ENCODE data around the gene RPS6KA4. TPM values are rescaled to one million over a fixed set of nuclear protein-coding genes. Genes with fewer than 3 reads are reported as not detected.

Gene RPS6KA4
- total RNA-seq, 4 donors from 2014 or later: 23.7 to 34.3 (median 26.2) TPM

- 86 to 100% methylated on average over 1 of the region's 2 CpGs for WGBS, 2 donors
- H3K27ac ChIP-seq: no peak overlapping the region
- H3K9me3 ChIP-seq: no peaks in the 10 kb centered on the region
- H3K4me1 ChIP-seq: peaks cover 0 to 3% (median 0%) of the 10 kb centered on the region in 4 donors
- no peaks in the 10 kb centered on the region for H3K36me3 ChIP-seq
- H3K4me3 ChIP-seq: no peak overlapping the region
- peaks cover 0 to 23% of the 10 kb centered on the region in 2 donors for H3K27me3 ChIP-seq
- no peak for DNase-seq (ENCODE audit: low spot score in 2 of 2)
- TF ChIP-seq CTCF (IDR thresholded peaks at IDR 0.05): no peak
- TF ChIP-seq POLR2A (IDR thresholded peaks at IDR 0.05): no peak
- no peak for TF ChIP-seq EP300 (IDR thresholded peaks at IDR 0.05)
Measured at GRCh38 chr11:64383580-64383979, 24.6 kb downstream of the RPS6KA4 start.

- WGBS, 2 donors: 70 to 71% methylated on average over 12 to 16 of the region's 17 CpGs
- H3K36me3 ChIP-seq: no peaks in the 10 kb centered on the region
- H3K4me3 ChIP-seq: no peak overlapping the region
- no peak for TF ChIP-seq POLR2A (IDR thresholded peaks at IDR 0.05)
- no peak for TF ChIP-seq EP300 (IDR thresholded peaks at IDR 0.05)
- TF ChIP-seq CTCF (IDR thresholded peaks at IDR 0.05): no peak
- H3K27me3 ChIP-seq: peaks cover 0 to 23% of the 10 kb centered on the region in 2 donors
- no peak overlapping the region for H3K27ac ChIP-seq
- no peaks in the 10 kb centered on the region for H3K9me3 ChIP-seq
- DNase-seq (ENCODE audit: low spot score in 2 of 2): no peak
- H3K4me1 ChIP-seq: no peaks in the 10 kb centered on the region
Measured at GRCh38 chr11:64384028-64384737, 25.2 kb downstream of the RPS6KA4 start.

GRCh38 chr11:64384981-64385944 is 26.3 kb downstream of the RPS6KA4 start:
- no peak overlapping the region for H3K4me3 ChIP-seq
- DNase-seq (ENCODE audit: low spot score in 2 of 2): peak in 1 of 2 donors; percentile 13
- H3K4me1 ChIP-seq: no peaks in the 10 kb centered on the region
- 53 to 71% methylated on average over 13 to 15 of the region's 15 CpGs for WGBS, 2 donors
- no peak overlapping the region for H3K27ac ChIP-seq
- peaks cover 0 to 22% of the 10 kb centered on the region in 2 donors for H3K27me3 ChIP-seq
- H3K9me3 ChIP-seq: no peaks in the 10 kb centered on the region
- no peak for TF ChIP-seq POLR2A (IDR thresholded peaks at IDR 0.05)
- no peak for TF ChIP-seq EP300 (IDR thresholded peaks at IDR 0.05)
- no peak for TF ChIP-seq CTCF (IDR thresholded peaks at IDR 0.05)
- H3K36me3 ChIP-seq: no peaks in the 10 kb centered on the region

- no peak for DNase-seq (ENCODE audit: low spot score in 2 of 2)
- H3K27ac ChIP-seq: no peak overlapping the region
- 81 to 88% methylated on average over 11 of the region's 11 CpGs for WGBS, 2 donors
Measured at GRCh38 chr11:64385945-64386704, 27.2 kb downstream of the RPS6KA4 start.

More at GRCh38 chr11:64385945-64386704, 27.2 kb downstream of the RPS6KA4 start:
- Histone ChIP-seq H3K36me3 (no peaks in the 10 kb centered on the region), H3K4me1 (no peaks in the 10 kb centered on the region), H3K4me3 (no peak overlapping the region), H3K9me3 (no peaks in the 10 kb centered on the region), H3K27me3 (peaks cover 0 to 15% of the 10 kb centered on the region in 2 donors)
- no peak for TF ChIP-seq CTCF (IDR thresholded peaks at IDR 0.05)
- TF ChIP-seq EP300 (IDR thresholded peaks at IDR 0.05): no peak
- no peak for TF ChIP-seq POLR2A (IDR thresholded peaks at IDR 0.05)

Data from tibial nerve (tissue), 4 donors.